PC-3 (cell line): Measurements from ENCODE around the gene ZNF316.

Experiments used
- CTCF ChIP-seq: fragments of 300-600 bp; sonication (generic); conservative IDR thresholded peaks from 2 replicates; pipeline ENCODE4 v1.5.1; 2017; ENCODE audit warnings: antibody characterized with exemption, low read depth, mild to moderate bottlenecking, low read length
- EZH2 ChIP-seq: fragments of 300-600 bp; sonication (generic); IDR thresholded peaks from one replicate; pipeline ENCODE4 v1.6.1; 2017; ENCODE audit warnings: antibody characterized with exemption, mild to moderate bottlenecking, low read length; ENCODE audit not compliant: unreplicated experiment

- TF ChIP-seq CTCF (no peak), EZH2 (no peak)
These were observed 9.1 kb upstream of the ZNF316 start for GRCh38 chr7:6628045-6628444.
